Liver (tissue), 9 donors: ENCODE data around the gene ENO3. TPM values are rescaled to one million over a fixed set of nuclear protein-coding genes. Genes with fewer than 3 reads are reported as not detected.

Experiments used
- DNase-seq: peaks from one replicate; pipeline ENCODE4 v3.0.0-alpha.2; 2017; ENCODE audit warnings: low spot score
- H3K27ac ChIP-seq, 2 donors: one replicate each; pipeline ENCODE4 v1.7.0; 2013; ENCODE audit warnings: inconsistent platforms in 2 of 2, low read length in 2 of 2, control low read depth in 1 of 2, low read depth in 1 of 2, mild to moderate bottlenecking in 1 of 2
- H3K27me3 ChIP-seq, 4 donors: one replicate each; pipeline versions ENCODE4 v1.6.1 to v1.7.0; 2013; ENCODE audit warnings: low read length in 3 of 4, inconsistent platforms in 1 of 4, mild to moderate bottlenecking in 1 of 4, moderate library complexity in 1 of 4; ENCODE audit not compliant: control insufficient read depth in 4 of 4, insufficient read depth in 4 of 4
- H3K36me3 ChIP-seq, 4 donors: one replicate each; pipeline versions ENCODE4 v1.6.1 to v1.7.0; 2013; ENCODE audit warnings: low read length in 3 of 4, mild to moderate bottlenecking in 3 of 4, low read depth in 1 of 4, moderate library complexity in 1 of 4; ENCODE audit not compliant: control insufficient read depth in 4 of 4, insufficient read depth in 3 of 4
- H3K4me1 ChIP-seq, 4 donors: one replicate each; pipeline versions ENCODE4 v1.6.1 to v1.7.0; 2013; ENCODE audit warnings: low read length in 3 of 4, mild to moderate bottlenecking in 3 of 4, moderate library complexity in 1 of 4; ENCODE audit not compliant: control insufficient read depth in 4 of 4, insufficient read depth in 4 of 4
- H3K4me3 ChIP-seq, 3 donors: one replicate each; pipeline versions ENCODE4 v1.6.1 to v1.7.0; 2013; ENCODE audit warnings: low read length in 3 of 3, control low read depth in 1 of 3, low read depth in 1 of 3, mild to moderate bottlenecking in 1 of 3
- H3K9ac ChIP-seq, 2 donors: one replicate each; pipeline ENCODE4 v1.7.0; 2013; ENCODE audit warnings: low read length in 2 of 2, mild to moderate bottlenecking in 2 of 2, moderate library complexity in 2 of 2, control low read depth in 1 of 2, low read depth in 1 of 2
- H3K9me3 ChIP-seq, 4 donors: one replicate each; pipeline versions ENCODE4 v1.6.1 to v1.7.0; 2013; ENCODE audit warnings: low read length in 3 of 4; ENCODE audit not compliant: control insufficient read depth in 4 of 4
- EGR1 ChIP-seq, 2 donors: IDR thresholded peaks; 2 replicates each; pipeline ENCODE4 v1.6.1; 2016 to 2018; ENCODE audit warnings: antibody characterized with exemption in 2 of 2, low read depth in 2 of 2
- FOXA1 ChIP-seq: IDR thresholded peaks from 2 replicates; pipeline ENCODE4 v1.6.1; 2016; ENCODE audit warnings: antibody characterized with exemption
- FOXA2 ChIP-seq: IDR thresholded peaks from 2 replicates; pipeline ENCODE4 v1.6.1; 2016; ENCODE audit warnings: antibody characterized with exemption
- GABPA ChIP-seq, 2 donors: IDR thresholded peaks in 1 of 2; conservative IDR thresholded peaks in 1 of 2; 2 replicates each; pipeline ENCODE4 v1.6.1; 2016; ENCODE audit warnings: antibody characterized with exemption in 2 of 2, mild to moderate bottlenecking in 1 of 2, moderate library complexity in 1 of 2
- HNF4A ChIP-seq, 2 donors: conservative IDR thresholded peaks; 2 replicates each; pipeline ENCODE4 v1.6.1; 2016; ENCODE audit warnings: antibody characterized with exemption in 2 of 2, mild to moderate bottlenecking in 2 of 2
- HNF4G ChIP-seq: IDR thresholded peaks from 2 replicates; pipeline ENCODE4 v1.6.1; 2016; ENCODE audit warnings: antibody characterized with exemption
- JUND ChIP-seq, 2 donors: IDR thresholded peaks; 2 replicates each; pipeline ENCODE4 v1.6.1; 2016; ENCODE audit warnings: antibody characterized with exemption in 2 of 2
- NR2F2 ChIP-seq: IDR thresholded peaks from 2 replicates; pipeline ENCODE4 v1.6.1; 2016; ENCODE audit warnings: antibody characterized with exemption
- RAD21 ChIP-seq, 2 donors: IDR thresholded peaks; 2 replicates each; pipeline ENCODE4 v1.6.1; 2016; ENCODE audit warnings: antibody characterized with exemption in 2 of 2, mild to moderate bottlenecking in 2 of 2
- RXRA ChIP-seq, 2 donors: IDR thresholded peaks; 2 replicates each; pipeline ENCODE4 v1.6.1; 2017 to 2018; ENCODE audit warnings: antibody characterized with exemption in 2 of 2, mild to moderate bottlenecking in 1 of 2
- SP1 ChIP-seq: IDR thresholded peaks from 2 replicates; pipeline ENCODE4 v1.6.1; 2018; ENCODE audit warnings: antibody characterized with exemption, mild to moderate bottlenecking
- TAF1 ChIP-seq: conservative IDR thresholded peaks from 2 replicates; pipeline ENCODE4 v1.6.1; 2016; ENCODE audit warnings: antibody characterized with exemption, mild to moderate bottlenecking
- WGBS: extraction: QIAGEN DNeasy Blood & Tissue Kit; methylation state at CpG from one replicate; pipeline ENCODE4 v1.1.7; 2013; 5-methylcytosine and 5-hydroxymethylcytosine counted together
- polyA plus RNA-seq, 2 donors: library from polyadenylated mRNA; stranded (reverse) in 1 of 2; unstranded in 1 of 2; fragments of 200-250 nt in 1 of 2; fragments of >200 nt in 1 of 2; fragmentation: Nextera tagmentation in 1 of 2; extraction: Ambion mirVana in 1 of 2; gene quantifications; one replicate each; pipeline versions ENCODE4 v1.2.1 to v1.2.3, GENCODE V29; 2013 to 2015
- total RNA-seq, 2 donors: library from RNA; depleted of rRNA; stranded (reverse); fragments of >200 nt; gene quantifications; one replicate each; pipeline ENCODE4 v1.2.3, GENCODE V29; 2014
- TF ChIP-seq, protein P1 (sequence below): fragments of 150-350 bp; IDR thresholded peaks from 2 replicates; pipeline ENCODE4 v1.5.1; 2017; ENCODE audit warnings: improper control_type of control experiment, low read depth, low read length; ENCODE audit not compliant: missing input control
- TF ChIP-seq, protein P2 (sequence below): IDR thresholded peaks from 2 replicates; pipeline ENCODE4 v1.6.1; 2016; ENCODE audit warnings: antibody characterized with exemption
- TF ChIP-seq, protein P3 (sequence below): IDR thresholded peaks from 2 replicates; pipeline ENCODE4 v1.6.1; 2016; ENCODE audit warnings: antibody characterized with exemption
- TF ChIP-seq, protein P4 (sequence below): IDR thresholded peaks from 2 replicates; pipeline ENCODE4 v1.6.1; 2016; ENCODE audit warnings: antibody characterized with exemption
- TF ChIP-seq, protein P5 (sequence below): IDR thresholded peaks from 2 replicates; pipeline ENCODE4 v1.6.1; 2016; ENCODE audit warnings: antibody characterized with exemption, mild to moderate bottlenecking
- donor health status: healthy.
- donor health status: healthy.
- donor health status: healthy.
- donor health status: healthy.
- donor health status: healthy.

ENO3 gene
- total and polyA plus RNA-seq, 4 donors: 26.3 to 117 (median 30.8) TPM

DNA sequence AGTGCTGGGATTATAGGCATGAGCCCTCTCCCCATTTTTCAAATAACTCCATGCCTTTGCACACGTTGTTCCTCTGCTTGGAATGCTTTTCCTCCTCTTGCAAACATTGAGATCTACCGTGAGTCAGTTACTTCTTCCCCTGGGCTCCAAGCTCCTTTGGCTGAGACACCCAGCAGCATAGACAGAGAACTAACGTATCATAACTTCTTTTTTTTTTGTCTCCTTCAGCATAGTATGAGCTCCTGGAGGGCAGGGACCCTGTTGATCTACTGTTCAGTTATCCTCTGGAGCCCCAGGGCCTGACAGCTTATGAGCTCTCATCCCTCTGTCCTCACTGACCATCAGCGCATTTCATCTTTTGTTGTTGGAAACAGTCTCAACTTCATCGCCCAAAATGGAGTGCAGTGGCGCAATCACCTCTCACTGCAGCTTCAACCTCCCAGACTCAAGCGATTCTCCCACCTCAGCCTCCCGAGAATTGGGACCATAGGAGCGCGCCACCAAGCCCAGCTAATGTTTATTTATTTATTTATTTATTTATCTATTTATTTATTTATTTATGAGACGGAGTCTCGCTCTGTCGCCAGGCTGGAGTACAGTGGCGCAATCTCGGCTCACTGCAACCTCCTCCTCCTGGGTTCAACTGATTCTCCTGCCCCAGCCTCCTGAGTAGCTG, 14.5 kb downstream of the ENO3 start:
- DNase-seq: no peak
- TF ChIP-seq HNF4G: no peak
- TF ChIP-seq, protein P1, sequence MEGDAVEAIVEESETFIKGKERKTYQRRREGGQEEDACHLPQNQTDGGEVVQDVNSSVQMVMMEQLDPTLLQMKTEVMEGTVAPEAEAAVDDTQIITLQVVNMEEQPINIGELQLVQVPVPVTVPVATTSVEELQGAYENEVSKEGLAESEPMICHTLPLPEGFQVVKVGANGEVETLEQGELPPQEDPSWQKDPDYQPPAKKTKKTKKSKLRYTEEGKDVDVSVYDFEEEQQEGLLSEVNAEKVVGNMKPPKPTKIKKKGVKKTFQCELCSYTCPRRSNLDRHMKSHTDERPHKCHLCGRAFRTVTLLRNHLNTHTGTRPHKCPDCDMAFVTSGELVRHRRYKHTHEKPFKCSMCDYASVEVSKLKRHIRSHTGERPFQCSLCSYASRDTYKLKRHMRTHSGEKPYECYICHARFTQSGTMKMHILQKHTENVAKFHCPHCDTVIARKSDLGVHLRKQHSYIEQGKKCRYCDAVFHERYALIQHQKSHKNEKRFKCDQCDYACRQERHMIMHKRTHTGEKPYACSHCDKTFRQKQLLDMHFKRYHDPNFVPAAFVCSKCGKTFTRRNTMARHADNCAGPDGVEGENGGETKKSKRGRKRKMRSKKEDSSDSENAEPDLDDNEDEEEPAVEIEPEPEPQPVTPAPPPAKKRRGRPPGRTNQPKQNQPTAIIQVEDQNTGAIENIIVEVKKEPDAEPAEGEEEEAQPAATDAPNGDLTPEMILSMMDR: no peak
- TF ChIP-seq, protein P2, sequence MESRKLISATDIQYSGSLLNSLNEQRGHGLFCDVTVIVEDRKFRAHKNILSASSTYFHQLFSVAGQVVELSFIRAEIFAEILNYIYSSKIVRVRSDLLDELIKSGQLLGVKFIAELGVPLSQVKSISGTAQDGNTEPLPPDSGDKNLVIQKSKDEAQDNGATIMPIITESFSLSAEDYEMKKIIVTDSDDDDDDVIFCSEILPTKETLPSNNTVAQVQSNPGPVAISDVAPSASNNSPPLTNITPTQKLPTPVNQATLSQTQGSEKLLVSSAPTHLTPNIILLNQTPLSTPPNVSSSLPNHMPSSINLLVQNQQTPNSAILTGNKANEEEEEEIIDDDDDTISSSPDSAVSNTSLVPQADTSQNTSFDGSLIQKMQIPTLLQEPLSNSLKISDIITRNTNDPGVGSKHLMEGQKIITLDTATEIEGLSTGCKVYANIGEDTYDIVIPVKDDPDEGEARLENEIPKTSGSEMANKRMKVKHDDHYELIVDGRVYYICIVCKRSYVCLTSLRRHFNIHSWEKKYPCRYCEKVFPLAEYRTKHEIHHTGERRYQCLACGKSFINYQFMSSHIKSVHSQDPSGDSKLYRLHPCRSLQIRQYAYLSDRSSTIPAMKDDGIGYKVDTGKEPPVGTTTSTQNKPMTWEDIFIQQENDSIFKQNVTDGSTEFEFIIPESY: no peak
- TF ChIP-seq GABPA (IDR thresholded peaks at IDR 0.05 in 1 of 2, conservative IDR thresholded peaks at IDR 0.05 in 1 of 2): no peak
- TF ChIP-seq JUND (IDR thresholded peaks at IDR 0.05): no peak
- TF ChIP-seq FOXA1: no peak
- WGBS: 96% methylated on average over 15 of the region's 15 CpGs
- no peak overlapping the region for H3K9ac ChIP-seq
- no peaks in the 10 kb centered on the region for H3K27me3 ChIP-seq
- H3K27ac ChIP-seq: no peak overlapping the region
- no peak overlapping the region for H3K4me3 ChIP-seq
- peaks cover 0 to under 1% (median 0%) of the 10 kb centered on the region in 4 donors for H3K36me3 ChIP-seq
- H3K9me3 ChIP-seq: no peaks in the 10 kb centered on the region
- peaks cover 7 to 35% (median 24%) of the 10 kb centered on the region in 4 donors for H3K4me1 ChIP-seq

DNA sequence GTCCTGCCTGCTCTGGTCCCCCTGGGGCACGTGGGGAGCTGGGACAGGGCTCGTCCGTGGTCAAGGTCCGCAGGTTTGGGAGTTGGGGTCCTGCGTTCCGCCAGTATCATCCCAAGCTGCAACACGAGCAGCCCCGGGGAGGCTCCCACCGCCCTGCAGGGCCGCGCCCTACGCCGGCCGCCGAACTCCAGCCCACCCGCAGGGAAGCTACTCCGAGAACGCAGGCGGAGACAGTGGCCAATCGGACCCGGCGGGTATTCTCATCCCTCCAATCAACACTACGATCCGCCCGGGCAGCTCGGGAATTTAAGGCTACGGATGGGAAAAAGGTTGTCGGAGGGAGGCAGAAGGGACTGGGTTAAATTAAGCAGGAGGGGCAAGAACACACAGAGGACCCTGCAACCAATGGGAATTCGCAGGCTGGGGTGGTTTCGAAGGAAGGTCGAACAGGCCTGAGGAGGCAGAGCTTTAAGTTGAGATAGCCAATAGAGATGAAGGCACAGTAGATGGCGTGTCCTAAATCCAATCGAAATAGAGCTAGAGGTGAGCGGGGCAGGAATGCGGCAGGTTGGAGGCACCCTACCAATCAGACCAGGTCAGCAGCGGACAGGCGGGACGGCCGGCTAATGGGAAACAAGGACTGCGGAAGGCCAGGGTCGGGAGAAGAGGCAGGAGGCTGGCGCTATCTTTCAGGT, 16.1 kb downstream of the ENO3 start:
- Histone ChIP-seq H3K27ac (peak overlapping the region; percentile 97 to 99), H3K36me3 (peaks cover 0 to 5% (median 0%) of the 10 kb centered on the region in 4 donors), H3K27me3 (no peaks in the 10 kb centered on the region), H3K4me1 (peaks cover 7 to 42% (median 29%) of the 10 kb centered on the region in 4 donors), H3K4me3 (peak overlapping the region; percentile 74 to 98 (median 97)), H3K9ac (peak overlapping the region; percentile 59 to 84), H3K9me3 (no peaks in the 10 kb centered on the region)
- DNase-seq: peak; percentile 95
- WGBS: under 1% methylated on average over 42 of the region's 42 CpGs
- TF ChIP-seq, protein P3, sequence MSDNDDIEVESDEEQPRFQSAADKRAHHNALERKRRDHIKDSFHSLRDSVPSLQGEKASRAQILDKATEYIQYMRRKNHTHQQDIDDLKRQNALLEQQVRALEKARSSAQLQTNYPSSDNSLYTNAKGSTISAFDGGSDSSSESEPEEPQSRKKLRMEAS: peak; percentile 22
- TF ChIP-seq, protein P4, sequence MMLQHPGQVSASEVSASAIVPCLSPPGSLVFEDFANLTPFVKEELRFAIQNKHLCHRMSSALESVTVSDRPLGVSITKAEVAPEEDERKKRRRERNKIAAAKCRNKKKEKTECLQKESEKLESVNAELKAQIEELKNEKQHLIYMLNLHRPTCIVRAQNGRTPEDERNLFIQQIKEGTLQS: no peak
- TF ChIP-seq HNF4A (conservative IDR thresholded peaks at IDR 0.05) (peak in 1 of 2 donors; percentile 16), FOXA1 (no peak), SP1 (peak; percentile 99), RAD21 (IDR thresholded peaks at IDR 0.05) (peak in 1 of 2 donors; percentile 63), GABPA (IDR thresholded peaks at IDR 0.05 in 1 of 2, conservative IDR thresholded peaks at IDR 0.05 in 1 of 2) (peak in 1 of 2 donors; percentile 70), RXRA (IDR thresholded peaks at IDR 0.05) (peak; percentile 46 to 54), EGR1 (IDR thresholded peaks at IDR 0.05; ENCODE audit: low read depth in 2 of 2) (no peak), NR2F2 (peak; percentile 90), FOXA2 (no peak), JUND (IDR thresholded peaks at IDR 0.05) (peak in 1 of 2 donors; percentile 37), TAF1 (peak; percentile 38)
- TF ChIP-seq, protein P1: peak; percentile 3
- TF ChIP-seq, protein P2: no peak
- TF ChIP-seq, protein P5, sequence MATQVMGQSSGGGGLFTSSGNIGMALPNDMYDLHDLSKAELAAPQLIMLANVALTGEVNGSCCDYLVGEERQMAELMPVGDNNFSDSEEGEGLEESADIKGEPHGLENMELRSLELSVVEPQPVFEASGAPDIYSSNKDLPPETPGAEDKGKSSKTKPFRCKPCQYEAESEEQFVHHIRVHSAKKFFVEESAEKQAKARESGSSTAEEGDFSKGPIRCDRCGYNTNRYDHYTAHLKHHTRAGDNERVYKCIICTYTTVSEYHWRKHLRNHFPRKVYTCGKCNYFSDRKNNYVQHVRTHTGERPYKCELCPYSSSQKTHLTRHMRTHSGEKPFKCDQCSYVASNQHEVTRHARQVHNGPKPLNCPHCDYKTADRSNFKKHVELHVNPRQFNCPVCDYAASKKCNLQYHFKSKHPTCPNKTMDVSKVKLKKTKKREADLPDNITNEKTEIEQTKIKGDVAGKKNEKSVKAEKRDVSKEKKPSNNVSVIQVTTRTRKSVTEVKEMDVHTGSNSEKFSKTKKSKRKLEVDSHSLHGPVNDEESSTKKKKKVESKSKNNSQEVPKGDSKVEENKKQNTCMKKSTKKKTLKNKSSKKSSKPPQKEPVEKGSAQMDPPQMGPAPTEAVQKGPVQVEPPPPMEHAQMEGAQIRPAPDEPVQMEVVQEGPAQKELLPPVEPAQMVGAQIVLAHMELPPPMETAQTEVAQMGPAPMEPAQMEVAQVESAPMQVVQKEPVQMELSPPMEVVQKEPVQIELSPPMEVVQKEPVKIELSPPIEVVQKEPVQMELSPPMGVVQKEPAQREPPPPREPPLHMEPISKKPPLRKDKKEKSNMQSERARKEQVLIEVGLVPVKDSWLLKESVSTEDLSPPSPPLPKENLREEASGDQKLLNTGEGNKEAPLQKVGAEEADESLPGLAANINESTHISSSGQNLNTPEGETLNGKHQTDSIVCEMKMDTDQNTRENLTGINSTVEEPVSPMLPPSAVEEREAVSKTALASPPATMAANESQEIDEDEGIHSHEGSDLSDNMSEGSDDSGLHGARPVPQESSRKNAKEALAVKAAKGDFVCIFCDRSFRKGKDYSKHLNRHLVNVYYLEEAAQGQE: no peak
